DMS153 (cell line): ENCODE results near the gene KPNA1.

ENCODE experiments used
- DNase-seq: peaks from one replicate; lab custom pipeline; 2025; lab: John Stamatoyannopoulos, UW

KPNA1 gene

DNA sequence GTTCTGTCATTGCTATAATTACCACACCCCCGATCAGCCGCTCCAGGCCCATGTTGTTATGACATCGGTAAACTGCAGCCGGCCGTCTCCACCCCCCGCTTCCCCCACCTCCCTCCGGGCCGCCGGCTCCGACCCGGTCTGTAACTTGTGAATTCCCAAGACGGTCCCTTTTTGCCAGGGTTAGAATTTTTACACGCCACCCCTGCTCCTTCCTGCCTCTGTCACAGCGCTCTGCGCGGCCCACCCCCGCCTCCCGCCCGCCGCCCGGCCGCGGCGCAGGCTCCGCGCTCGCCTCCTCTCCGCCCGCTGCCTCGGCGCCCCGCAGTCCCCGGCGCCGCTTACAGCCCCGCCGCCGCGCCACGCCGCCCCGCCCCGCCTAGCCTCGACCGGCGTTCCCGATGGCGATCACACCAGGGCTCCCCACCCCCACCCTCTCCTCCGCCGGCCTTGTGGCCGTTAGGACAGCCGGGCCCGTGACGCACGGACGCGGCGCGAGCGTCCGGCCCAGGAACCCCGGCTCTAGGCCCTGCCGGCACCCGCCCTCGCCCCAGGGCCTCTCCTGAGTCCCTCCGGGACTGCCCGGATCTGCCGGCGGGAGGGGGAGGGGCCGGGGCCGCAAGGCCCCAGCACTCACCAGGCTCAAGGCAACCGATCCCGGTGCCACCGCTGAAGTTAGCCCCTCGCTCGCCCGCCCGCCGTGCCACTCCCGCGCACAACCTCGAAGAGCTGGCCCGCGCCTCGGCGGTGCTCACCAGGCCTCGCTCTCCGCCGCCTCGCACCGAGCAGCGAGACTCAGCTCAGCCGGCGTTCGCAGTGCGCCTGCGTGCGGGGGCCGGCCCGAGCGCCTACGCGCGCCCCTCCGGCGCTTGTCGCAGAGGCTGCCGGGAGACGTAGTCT is at the start of gene KPNA1:
Gene KPNA1, minus strand, starts transcription at position 817 of the 897 bp plus-strand sequence. CDS start 18,374 bp downstream, outside the sequence.
- DNase-seq = peak; percentile 72

DNA sequence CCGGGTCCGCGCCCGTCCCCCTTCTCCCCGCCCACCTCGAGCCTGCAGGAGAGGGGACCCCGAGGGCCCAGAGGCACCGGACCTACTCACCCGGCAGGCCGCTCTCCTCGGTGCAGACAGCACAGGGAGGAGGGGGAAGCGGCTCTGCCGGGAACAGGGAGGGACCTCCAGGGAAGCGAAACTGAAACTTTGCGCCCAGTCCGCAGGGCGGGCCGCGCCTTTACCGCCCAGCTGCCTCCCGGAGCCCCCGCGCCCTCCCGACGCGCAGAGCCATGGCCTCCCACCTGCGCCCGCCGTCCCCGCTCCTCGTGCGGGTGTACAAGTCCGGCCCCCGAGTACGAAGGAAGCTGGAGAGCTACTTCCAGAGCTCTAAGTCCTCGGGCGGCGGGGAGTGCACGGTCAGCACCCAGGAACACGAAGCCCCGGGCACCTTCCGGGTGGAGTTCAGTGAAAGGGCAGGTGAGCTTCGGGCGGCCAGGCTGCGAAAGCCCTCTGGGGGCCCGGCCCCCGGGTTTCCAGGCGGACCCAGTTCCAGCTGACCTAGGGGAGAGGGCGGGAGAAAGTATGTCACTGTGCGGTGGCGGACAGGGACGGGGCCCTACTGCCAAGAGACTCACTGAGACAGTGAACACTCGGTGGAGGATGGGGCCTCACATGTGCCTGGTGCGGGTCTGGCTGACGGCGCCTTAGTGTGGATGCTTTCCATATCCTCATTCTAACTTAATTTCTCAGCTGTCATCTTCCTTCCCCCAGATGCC is 49.6 kb upstream of the KPNA1 start, which contains the start of the genes DTX3L and PARP9:
Gene DTX3L, plus strand, starts transcription at position 184 of the 758 bp plus-strand sequence. Its CDS starts 89 bp downstream, at position 273.
Gene PARP9, minus strand, starts transcription at position 146 of the 758 bp plus-strand sequence. CDS start 4,680 bp downstream, outside the sequence.
- DNase-seq = peak; percentile 40

DNA sequence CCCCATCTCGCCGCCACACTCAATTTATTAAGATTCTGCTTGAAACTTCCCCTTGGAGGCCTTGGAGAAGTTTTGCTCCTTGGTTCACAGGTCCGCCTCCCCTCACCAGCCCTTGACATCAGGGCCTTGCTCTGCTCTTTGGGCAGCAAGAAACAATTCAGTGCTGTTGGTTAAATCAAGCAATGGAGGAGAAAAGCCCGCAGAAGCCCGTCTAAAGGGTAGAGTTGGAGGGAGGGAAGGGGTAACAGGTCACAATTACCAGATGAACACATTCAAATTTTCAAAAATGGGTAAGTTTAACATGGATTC is 48.9 kb upstream of the KPNA1 start:
- no peak for DNase-seq

GRCh38 chr3:122562923-122563716 is 48.4 kb upstream of the KPNA1 start:
- no peak for DNase-seq

DNA sequence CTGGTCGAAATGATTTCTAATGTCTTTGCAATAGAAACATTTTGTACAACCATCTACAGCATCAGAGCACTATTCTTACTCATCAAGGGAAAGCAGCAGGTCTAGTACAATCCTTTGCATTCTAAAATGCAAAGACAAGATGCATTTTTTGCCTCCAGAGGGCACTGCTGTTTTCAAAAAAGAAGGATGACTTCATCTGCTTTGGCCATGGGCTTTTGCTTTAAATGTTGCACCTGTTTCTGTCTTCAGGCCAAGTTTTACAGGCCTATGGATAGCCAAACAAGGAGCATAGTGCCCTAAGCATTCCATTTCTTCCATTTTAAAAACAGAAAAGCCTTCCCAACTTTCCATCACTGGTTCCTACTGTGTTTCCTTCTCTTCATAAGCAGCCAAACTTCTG is 45.9 kb upstream of the KPNA1 start:
- peak; percentile 36 for DNase-seq

DNA sequence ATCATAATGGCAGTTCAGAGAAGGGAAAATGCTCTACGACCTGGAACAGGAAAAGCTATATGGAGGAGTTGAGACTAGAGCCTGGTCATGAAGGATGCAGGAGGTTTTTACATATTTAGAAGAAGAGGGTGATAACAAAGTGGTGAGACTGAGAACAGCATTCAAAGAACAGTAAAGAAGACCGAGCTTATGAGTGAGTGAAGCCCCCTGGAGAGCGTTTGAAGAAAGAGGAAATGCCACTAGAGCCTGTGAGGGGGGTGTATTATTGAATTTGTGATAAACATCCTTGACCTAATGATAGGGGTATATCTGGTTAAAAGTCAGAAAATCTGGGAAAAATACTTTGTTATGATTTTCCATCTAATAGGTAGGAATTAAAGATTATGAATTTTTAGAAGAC is 45.2 kb upstream of the KPNA1 start:
- no peak for DNase-seq

DNA sequence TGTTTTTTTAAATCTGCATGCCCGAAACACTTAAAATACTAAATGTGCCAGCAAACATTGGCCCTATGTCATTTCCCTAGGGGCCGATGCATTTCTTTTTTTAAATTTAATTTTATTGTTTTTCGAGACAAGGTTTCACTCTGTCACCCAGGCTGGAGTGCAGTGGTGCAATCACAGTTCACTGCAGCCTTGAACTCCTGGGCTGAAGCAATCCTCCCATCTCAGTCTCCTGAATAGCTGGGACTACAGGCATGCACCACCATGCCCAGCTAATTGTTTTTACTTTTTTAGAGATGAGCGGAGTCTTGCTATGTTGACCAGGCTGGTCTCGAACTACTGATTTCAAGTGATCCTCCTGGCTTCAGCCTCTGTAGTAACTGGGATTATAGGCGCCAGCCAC is 43.9 kb upstream of the KPNA1 start:
- DNase-seq = no peak

GRCh38 chr3:122557356-122557755 is 42.6 kb upstream of the KPNA1 start:
- no peak for DNase-seq

GRCh38 chr3:122555275-122556071 is 40.7 kb upstream of the KPNA1 start:
- no peak for DNase-seq

- DNase-seq = no peak
These were observed 38.4 kb upstream of the KPNA1 start for GRCh38 chr3:122553171-122553570.

DNA sequence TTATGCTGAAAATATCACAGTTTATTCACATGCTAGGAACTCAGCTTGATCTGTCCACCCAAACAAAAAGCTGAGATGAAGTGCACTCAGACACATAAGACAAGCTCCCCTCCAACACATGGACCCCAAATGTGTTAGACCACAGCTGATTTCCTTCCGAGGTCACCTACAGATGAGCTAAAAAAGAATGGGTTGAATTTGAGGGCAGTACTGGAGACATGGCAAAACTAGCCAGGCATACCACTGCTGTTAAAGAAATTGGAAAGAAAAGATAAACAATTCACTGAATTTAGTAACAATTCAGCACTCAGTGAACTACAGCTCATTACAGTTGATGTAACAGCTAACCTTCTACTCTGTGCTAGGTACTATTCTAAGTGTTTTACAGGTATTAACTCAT is 33.9 kb upstream of the KPNA1 start:
- no peak for DNase-seq

DNA sequence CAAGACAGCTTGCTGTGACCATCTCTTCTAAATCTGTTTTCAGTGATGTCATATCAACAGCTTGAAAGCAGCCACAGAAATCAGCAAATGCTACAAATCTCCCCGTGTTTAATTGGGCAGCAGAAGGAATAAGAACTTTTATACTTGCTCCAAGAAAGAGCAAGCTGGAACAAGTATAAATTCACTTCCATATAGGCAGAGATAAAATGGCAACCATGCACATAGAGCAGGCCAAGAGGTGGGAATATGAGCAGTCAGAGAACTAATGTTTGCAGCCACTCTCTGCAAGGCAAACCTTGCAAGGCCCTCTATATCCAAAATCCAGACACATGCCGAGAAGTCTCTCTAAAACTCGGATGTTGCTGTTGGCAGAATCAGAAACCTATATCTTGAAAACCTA is 33.3 kb upstream of the KPNA1 start:
- no peak for DNase-seq

GRCh38 chr3:122546151-122546550 is 31.4 kb upstream of the KPNA1 start:
- DNase-seq = no peak

GRCh38 chr3:122538956-122539490 is 24.3 kb upstream of the KPNA1 start:
- DNase-seq = no peak

GRCh38 chr3:122536632-122537001 is 21.9 kb upstream of the KPNA1 start:
- no peak for DNase-seq

DNA sequence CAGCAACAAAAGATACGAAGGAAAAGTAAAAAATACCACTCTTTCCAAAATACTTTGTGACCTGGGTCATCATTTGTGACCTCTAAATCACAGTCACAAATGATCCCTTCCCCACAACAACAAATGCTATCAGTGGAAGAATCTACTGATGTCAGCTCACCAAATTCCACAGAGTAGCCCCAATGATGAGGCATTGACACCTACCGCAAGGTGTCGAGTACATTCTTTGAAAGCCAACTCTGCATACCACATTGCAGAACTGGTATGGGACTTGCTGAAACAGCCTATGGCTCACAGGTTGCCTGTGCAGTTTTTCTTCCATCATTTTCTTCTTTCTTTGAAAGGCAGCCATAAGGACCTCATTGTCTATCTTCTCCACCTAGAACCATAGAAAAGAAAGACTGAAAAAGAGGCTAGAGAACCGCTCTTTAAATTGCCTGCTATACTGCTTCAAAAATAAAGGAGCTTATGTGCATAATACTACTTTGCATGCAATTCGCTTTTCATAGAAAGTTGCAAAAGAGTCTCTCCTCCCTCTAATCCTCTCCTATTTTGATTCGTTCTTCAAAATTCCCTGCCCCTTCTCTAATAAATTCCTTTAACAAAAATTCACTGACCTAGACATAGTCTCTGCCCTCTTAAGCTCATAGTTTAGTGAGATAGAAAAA is 21.4 kb upstream of the KPNA1 start:
- no peak for DNase-seq

GRCh38 chr3:122533931-122534334 is 19.2 kb upstream of the KPNA1 start:
- DNase-seq = no peak

GRCh38 chr3:122533480-122533879 is 18.7 kb upstream of the KPNA1 start:
- DNase-seq = no peak

- no peak for DNase-seq
These were observed 15.4 kb upstream of the KPNA1 start for GRCh38 chr3:122530164-122530563.

GRCh38 chr3:122523317-122523716 is 8.6 kb upstream of the KPNA1 start:
- DNase-seq = no peak

GRCh38 chr3:122520861-122521260 is 6.1 kb upstream of the KPNA1 start:
- no peak for DNase-seq
